GF-D8 (cell line): ENCODE results near the gene ZNF780B.
"Not testable (repeated sequence)": the region's sequence is repeated elsewhere in the genome, so short reads cannot be mapped to it uniquely, and the experiment has no call there.

ENCODE experiments used
- DNase-seq: peaks from one replicate; lab custom pipeline; 2025; lab: John Stamatoyannopoulos, UW

Gene ZNF780B

DNA sequence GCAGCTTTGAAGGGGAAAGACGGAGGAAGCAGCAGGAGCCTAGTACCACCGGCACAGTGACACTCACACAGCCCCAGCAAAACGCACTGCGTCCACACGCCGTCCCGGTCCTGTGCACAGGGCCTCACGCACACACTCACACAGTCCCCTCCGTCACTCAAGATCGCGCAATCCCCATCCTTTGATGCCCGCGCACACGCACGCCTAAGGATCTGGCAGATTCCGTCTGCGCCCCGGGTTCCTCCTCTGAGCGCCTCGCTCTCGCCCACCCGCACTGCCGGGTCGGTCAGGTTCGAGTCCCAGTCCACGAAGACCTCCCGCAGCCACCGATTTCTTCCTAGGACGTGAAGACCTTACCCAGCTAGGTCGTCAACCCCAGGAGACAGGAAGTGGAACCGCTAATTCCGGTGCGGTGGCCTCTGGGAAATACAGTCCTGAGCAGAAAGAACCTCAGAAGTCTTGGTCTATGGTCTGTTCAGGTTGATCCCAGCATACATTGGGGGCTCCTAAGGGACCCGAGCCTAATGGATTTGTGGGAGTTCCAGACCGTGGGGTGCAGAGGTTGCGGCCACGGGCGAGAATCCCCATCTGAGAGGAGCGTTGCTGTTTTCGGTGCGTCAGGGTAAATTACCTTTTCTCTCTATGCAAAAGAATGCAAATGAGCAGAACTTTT lies at the start of gene ZNF780B:
Gene ZNF780B, minus strand, starts transcription at position 400 of the 673 bp plus-strand sequence. CDS start 5,899 bp downstream, outside the sequence.
- DNase-seq: peak; percentile 57

DNA sequence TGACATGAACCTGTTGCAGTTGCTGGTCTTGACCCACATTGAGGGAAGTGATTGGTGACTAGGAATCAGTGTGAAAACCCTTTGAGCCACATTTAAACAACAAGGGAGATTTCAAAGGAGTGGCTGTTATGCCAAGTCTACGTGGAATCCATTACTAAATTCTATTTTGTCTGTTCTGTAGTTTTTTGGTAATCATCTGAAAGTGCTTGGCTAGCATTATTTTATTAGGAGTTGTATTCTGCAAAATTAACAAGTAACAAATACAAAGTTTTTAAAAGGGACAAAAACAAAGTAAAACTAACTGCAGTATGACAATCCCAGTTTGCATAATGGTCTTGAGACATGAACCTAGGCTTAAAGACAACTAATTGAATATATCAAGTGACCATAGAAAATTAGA lies 48.7 kb upstream of the ZNF780B start:
- no peak for DNase-seq

DNA sequence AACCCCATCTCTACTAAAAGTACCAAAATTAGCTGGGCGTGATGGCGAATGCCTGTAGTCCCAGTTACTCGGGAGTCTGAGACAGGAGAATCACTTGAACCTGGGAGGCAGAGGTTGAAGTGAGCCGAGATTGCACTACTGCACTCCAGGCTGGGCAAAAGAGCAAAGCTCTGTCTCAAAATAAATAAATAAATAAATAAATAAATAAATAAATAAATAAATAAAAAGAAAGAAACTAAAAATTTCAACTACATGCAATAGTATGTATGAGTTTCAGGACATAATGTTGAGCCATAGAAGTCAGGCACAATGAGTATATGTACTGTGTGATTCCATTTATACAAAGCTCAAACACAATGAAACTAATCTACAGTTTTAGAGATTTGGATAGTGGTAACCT lies 47.6 kb upstream of the ZNF780B start:
- no peak for DNase-seq

DNA sequence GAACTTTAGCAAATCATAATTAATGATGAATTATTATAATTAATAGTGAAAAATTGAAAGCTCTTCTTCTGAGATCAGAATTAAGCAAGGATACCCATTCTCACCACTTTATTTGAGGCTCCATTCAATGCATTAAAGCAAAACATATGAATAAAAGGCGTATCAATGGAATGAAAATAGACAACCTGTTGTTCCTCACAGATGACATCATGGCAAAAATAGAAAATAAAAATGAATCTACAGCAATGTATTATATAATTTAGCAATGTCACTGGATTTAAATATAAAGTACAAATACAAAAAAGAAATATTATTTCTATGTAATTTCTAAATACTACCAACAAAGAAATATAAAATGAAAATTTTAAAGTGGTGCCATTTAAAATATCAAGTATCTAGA lies 45.8 kb upstream of the ZNF780B start:
- no peak for DNase-seq

DNA sequence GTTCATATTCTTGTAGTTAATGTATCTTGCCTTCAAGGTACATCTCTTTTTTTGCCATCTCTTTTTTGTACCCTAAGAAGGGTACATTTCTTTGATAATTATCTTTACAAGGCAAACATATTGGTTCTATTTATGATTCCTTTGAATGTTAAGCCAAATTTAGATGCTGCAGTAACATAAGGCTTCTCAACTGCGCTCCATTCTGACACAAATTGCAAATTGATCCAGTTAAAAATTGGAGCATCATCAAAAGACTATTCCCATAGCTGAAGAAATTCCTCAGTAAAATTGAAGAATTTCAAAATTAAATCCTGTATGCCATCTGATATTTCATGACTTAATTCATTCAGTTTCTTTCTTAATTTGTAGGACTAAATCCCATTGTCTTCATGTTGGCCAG lies 37.4 kb upstream of the ZNF780B start:
- no peak for DNase-seq

DNA sequence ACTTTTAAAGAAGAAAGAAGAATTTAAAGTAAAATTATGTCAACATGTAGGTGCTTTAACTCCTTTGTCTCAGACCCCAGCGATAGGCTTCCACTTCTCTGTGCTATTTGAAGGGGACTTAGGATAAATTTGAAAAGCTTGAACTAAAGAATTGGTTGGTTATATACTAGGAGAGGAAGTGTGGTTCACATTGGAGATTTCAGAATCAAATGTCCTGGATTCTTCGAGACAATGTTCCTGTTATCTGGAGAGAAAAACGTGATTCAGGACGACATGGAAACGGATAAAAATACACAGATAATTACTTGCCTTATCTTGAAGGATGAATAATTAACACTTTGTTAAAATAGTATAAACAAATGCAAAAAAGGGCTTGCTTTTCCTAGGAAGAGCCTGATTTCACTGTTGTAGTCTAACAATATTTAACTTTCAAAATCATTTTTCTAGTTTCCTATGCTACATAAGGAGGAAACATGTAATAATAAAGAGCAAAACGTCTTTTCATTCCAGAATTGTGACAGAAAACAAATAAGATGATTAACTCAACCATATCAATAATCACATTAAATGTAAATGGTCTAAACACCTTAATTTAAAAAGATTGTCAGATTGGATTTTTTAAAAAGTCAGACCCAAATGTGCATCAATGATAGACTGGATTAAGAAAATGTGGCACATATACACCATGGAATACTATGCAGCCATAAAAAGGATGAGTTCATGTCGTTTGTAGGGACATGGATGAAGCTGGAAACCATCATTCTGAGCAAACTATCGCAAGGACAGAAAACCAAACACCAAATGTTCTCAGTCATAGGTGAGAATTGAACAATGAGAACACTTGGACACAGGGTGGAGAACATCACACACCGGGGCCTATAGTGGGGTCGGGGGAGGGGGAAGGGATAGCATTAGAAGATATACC lies 35.4 kb upstream of the ZNF780B start:
- DNase-seq: no peak

DNA sequence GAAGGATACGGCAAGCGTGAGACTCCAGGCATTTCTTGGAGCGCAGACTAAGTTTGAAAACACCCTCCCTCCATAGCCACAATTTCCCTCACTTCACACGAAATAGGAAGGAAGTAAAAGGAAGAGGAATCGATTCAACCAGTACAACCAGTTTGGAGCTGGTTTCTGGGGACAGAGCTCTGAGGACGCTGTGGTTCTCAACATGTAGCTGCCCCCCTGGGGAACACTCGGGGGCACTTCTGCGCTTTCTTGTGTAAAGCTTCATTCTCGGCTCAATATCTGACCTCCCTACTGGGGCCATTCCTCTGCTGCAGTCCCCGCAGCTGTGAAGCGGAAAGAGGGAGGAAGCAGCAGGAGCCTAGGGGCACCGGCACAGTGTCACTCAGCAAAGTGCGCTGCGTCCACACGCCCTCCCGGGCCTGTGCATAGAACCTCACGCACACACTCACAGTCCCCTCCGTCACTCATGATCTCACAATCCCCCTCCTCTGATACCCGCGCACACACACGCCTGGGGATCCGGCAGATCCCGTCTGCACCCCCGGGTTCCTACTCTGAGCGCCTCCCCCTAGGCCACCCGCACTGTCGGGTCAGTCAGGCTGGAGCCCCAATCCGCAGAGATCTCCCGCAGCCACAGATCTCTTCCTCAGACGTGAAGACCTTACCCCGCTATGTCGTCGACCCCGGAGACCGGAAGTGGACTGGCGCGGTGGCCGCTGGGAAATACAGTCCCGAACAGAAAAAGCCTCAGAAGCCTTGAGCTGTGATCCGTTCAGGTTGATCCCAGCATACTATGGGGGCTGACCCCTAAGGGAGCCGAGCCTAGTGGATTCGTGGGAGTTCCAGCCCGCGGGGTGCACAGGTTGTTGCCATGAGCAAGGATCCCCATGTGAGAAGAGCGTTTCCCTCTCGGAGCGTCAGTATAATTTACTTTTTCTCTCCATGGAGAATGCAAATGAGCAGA lies 34.5 kb upstream of the ZNF780B start, which contains the start of gene ZNF780A:
Gene ZNF780A, minus strand, starts transcription at position 703 of the 964 bp plus-strand sequence. CDS start 6,190 bp downstream, outside the sequence.
- peak; percentile 65 for DNase-seq

DNA sequence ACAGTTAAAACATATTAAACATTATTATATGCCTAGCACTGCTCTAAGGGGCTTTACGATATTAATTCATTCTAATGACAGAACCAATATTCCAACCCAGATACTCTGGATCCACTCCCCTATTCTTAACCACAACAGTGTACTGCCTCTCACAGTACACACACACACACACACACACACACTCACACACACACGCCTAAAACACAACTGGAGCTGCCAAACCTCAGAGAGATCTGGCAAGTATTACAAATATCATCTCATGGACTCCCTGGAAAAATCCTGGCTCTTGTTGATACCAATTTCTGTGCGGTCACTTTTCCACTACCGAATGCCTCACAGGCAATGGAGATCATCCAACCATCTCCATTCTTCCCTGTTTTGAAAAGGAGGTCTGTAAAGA lies 33.4 kb upstream of the ZNF780B start:
- DNase-seq: no peak

DNA sequence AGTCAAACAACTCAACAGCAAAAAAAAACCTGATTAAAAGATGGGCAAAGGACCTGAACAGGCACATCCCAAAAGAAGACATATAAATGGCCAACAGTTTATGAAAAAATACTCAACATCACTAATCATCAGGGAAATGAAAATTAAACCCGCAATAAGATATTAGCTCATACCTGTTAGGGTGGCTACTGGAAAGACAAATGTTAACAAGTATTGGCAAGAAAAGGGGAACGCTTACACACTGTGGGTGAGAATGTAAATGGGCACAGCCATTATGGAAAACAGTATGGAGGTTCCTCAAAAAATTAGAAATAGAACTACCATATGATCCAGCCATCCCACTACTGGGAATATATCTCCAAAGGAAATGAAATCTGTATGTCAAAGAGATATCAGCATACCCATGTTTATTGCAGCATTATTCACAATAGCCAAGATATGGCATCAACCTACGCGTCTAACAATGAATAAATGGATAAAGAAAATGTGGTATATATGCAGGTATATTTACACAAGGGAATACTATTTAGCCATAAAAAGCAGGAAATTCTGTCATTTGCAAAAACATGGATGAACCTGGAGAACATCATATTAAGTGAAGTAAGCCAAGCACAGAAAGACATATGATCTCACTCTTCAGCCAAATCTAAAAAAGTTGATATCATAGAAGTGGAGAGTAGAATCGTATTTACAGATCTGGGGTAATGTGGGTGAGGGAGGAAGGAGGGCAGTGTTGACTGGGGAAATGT lies 32.4 kb upstream of the ZNF780B start:
- DNase-seq: no peak

DNA sequence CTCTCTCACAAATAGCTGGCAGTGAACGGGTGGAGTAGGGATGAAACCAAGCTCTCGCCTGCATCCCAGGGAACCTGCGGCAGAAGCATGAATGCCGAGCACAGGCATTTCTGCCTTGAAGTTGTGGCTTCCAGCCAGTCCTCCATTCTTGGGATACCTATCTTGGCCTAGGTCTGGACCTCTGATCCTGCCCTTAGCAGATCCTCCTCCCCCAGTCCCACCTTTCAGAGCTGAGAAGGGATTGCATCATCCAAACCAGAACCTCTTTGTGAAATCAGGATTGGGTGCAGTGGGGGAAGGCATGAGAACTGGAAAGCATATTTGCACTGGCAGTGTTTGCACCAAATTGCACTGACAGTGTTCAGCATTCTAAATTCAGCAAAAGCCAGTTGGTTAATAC lies 28.9 kb upstream of the ZNF780B start:
- DNase-seq: no peak

DNA sequence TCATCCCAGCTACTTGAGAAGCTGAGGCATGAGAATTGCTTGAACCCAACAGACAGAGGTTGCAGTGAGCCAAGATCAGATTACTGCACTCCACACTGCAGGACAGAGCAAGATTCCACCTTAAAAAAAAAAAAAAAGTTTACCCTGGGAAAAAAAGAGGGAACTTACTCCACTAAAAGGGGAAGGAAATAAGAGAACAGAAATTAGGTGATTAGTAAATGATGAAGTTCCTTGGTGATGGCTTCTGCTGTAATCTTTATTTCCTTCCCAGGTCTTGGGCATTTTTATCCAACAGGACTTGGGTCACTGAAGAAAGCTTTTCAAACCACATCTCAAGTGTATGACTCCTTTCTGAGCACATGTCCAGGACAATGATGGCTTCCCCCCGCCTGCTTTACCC lies 25.4 kb upstream of the ZNF780B start:
- peak; percentile 60 for DNase-seq

DNA sequence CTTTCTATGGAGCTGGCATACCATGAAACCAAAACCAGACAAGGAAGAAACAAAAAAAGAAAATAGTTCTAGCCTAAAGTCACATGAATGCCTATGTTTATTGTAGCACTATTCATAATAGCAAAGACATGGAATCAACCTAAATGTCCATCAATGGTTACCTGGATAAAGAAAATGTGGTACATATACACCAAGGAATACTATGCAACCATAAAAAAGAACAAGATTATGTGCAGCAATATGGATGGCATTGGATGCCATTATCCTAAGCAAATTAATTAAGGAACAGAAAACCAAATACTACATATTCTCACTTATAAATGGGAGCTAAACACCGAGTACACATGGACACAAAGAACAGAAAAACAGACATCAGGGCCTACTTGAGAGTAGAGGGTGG lies 24.3 kb upstream of the ZNF780B start:
- DNase-seq: no peak

DNA sequence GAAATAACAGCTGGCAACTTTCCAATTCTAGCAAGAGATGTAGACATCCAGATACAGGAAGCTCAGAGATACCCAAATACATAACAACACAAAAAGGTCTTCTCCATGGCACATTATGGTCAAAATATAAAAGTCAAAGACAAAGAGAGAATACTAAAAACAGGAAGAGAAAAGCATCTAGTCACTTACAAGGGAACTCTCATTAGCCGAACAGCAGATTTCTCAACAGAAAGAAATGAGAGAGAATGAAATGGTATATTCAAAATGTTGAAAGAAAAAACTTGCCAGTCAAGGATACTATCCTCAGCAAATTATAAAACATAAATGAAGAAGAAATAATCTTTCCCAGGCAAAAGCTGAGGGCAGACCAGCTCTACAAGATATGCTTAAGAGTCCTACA lies 22.3 kb upstream of the ZNF780B start:
- DNase-seq: no peak

DNA sequence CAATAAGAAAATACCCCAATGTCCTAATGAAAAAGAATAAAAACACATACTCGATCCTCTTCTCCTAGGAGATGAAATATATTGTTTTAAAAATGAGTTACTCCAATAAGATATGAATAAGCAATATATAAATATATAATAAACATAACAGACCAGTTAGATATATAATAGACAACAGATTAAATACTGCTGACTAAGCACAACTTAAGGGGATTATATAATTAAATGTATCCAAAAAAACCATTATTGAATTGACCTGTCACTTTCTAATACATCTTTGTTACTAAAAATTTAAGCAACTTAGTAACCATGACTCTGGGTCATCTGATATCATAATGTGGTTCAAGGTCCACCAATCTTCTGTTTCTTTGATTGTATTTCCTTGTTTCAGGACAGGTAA lies 14.0 kb upstream of the ZNF780B start:
- DNase-seq: no peak

DNA sequence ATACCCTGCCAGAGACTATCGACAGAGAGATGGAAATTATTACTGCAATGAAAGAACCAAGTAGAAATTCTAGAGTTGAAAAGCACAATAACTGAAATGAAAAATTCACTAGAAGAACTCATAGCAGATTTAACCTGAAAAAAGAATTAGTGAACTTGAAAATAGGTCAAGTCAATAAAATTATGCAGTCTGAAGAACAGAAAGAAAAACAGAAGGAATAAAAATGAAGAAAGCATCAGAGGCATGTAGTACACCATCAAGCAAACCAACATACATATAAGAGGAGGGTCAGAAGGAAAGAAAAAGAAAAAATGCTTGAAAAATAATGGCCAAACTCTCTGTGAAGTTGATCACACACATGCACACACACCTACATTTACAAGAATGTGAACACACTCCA lies 3.6 kb upstream of the ZNF780B start:
- DNase-seq: no peak

DNA sequence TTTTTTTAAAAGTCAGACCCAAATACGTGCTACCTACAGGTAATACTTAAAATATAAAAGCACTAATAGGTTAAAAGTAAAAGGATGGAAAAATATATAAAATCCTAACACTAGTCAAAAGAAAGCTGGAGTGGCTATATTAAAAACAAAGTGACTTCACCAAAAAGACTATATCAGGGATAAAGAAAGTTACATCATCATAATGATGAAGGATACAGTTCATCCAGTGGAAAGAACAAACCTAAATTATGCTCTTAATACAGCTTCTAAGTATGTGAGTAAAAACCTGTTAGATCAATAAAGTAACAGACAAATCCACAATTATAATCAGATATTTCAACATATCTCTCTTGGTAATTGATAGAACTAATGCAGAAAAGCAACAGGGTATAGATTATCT lies 1.1 kb upstream of the ZNF780B start:
- no peak for DNase-seq

DNA sequence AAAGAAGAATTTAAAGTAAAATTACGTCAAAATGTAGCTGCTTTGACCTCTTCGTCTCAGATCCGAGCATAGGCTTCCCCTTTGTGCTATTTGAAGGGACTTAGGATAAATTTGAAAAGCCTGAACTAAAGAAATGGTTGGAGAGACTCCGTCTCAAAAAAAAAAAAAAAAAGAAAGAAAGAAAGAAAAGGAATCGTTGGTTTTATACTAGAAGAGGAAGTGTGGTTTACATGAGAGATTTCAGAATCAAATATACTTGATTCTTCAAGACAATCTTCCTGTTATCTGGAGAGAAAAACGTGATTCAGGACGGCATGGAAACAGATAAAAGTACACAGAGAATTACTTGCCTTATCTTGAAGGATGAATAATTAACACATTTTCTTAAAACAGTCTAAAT lies 474 bp upstream of the ZNF780B start:
- DNase-seq: no peak

DNA sequence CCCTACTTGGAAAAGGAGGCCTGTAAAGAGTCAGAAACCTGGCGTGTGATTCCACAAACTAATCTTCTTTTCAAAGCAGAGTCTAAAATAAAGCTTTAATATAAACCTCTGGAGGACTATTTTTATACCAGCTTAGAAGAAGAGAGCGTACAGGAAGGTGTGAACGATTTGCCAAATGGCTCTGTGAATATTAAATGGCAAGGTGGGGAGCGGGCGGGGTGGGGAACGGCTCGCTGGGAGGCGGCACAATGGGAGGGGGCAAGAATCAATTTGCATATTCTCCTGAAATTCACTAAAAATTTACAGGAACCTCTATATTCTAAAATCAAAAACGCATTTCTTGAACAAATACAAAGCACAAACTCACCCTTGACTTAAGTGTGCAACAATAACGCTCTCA lies 982 bp downstream of the ZNF780B start:
- no peak for DNase-seq

DNA sequence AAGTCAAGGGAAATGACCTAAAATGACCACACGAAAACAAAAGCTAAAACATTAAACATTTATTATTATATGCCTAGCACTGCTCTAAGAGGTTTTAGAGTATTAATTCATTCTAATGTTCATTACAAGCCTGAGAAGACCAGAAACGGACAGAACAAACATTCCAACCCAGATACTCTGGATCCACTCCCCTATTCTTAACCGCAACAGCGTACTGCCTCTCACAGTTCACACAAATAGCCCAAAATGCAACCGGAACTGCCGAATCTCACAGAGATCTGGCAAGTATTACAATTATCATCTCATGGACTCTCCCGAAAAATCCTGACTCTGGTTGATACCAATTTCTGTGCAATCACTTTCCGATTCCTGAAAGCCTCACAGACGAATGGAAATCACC lies 1.4 kb downstream of the ZNF780B start:
- no peak for DNase-seq

DNA sequence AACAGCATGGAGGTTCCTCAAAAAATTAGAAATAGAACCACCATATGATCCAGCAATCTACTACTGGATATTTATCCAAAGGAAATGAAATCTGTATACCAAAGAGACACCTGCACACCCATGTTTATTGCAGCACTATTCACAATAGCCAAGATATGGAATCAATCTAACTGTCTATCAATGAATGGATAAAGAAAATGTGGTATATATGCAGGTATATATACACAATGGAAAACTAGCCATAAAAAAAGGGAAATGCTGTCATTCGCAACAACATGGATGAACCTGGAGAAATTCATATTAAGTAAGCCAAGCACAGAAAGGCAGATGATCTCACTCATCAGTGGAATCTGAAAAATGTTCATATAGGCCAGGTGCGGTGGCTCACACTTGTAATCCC lies 2.5 kb downstream of the ZNF780B start:
- no peak for DNase-seq

DNA sequence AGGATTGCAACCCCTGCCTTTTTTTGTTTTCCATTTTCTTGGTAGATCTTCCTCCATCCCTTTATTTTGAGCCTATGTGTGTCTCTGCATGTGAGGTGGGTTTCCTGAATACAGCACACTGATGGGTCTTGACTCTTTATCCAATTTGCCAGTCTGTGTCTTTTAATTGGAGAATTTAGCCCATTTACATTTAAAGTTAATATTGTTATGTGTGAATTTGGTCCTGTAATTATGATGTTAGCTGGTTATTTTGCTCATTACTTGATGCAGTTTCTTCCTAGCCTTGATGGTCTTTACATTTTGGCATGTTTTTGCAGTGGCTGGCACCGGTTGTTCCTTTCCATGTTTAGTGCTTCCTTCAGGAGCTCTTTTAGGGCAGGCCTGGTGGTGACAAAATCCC lies 14.3 kb downstream of the ZNF780B start:
- DNase-seq: not testable (repeated sequence)
